K562 (cell line): ENCODE data around the gene CORO1A. TPM values are rescaled to one million over a fixed set of nuclear protein-coding genes. Genes with fewer than 3 reads are reported as not detected.
A peak's percentile ranks its signal among the peaks of the same experiment; 100 is the strongest.

Source experiments
- ATAC-seq: fragments of 200-7000 bp; cut with Tn5 transposase; 3 replicates; pipeline ENCODE4 v1.9.1; 2020; ENCODE audit warnings: moderate library complexity
- BruUV-seq: library from RNA; stranded (reverse); fragments of 400-500 nt; replicated peaks from 2 replicates; lab custom pipeline; 2021; lab: Mats Ljungman, UMichigan
- CTCF ChIA-PET: fragments of 300-600 bp; formaldehyde crosslinking; extraction: SDS; loops from one replicate; lab custom pipeline; 2021; ENCODE audit warnings: low intra/inter-chr PET ratio; lab: Yijun Ruan, JAX
- POLR2A ChIA-PET: fragments of 300-600, 350-650 bp; sonication (Branson Sonifier 250); formaldehyde crosslinking; extraction: SDS; loops from one replicate; lab custom pipeline; 2021; ENCODE audit warnings: antibody characterized with exemption, inconsistent platforms; lab: Yijun Ruan, JAX
- DNase-seq, 4 experiments: peaks; one replicate each; pipeline versions ENCODE4 v3.0.0 to v3.0.0-alpha.2; 2011 to 2018; ENCODE audit warnings: low spot score in 3 of 4, mixed read lengths in 3 of 4; ENCODE audit errors: extremely low read depth in 1 of 4
- FAIRE-seq: peaks from 2 replicates; lab custom pipeline; 2011; peaks lifted over from hg19 to GRCh38; lab: Jason Lieb, UNC
- H2AFZ ChIP-seq: 2 replicates; pipeline ENCODE4 v1.6.0; 2011; ENCODE audit warnings: low read depth, low read length, control low read depth, inconsistent platforms
- H3K27ac ChIP-seq: fragments of 200-600 bp; 3 replicates; pipeline ENCODE4 v1.8.0; 2011; ENCODE audit warnings: low read depth, mild to moderate bottlenecking, control low read depth, inconsistent platforms, low read length, moderate library complexity, mixed read lengths; ENCODE audit errors: extremely low read depth
- H3K27me3 ChIP-seq, 2 experiments: fragments of 300-600 bp in 1 of 2; 2 replicates in 1 of 2; 3 replicates in 1 of 2; pipeline versions ENCODE4 v1.6.0 to v1.8.0; 2011; ENCODE audit warnings: inconsistent platforms in 2 of 2, low read length in 2 of 2, mild to moderate bottlenecking in 1 of 2, mixed read lengths in 1 of 2, moderate library complexity in 1 of 2; ENCODE audit not compliant: control insufficient read depth in 2 of 2, insufficient read depth in 2 of 2
- H3K36me3 ChIP-seq: fragments of 300-600 bp; 3 replicates; pipeline ENCODE4 v1.8.0; 2011; ENCODE audit warnings: mild to moderate bottlenecking, low read length, inconsistent platforms; ENCODE audit not compliant: control insufficient read depth, insufficient read depth
- H3K4me1 ChIP-seq, 2 experiments: fragments of 200-600 bp in 1 of 2; replicated peaks in 1 of 2; 2 replicates in 1 of 2; 3 replicates in 1 of 2; pipeline versions ENCODE4 v1.5.1 to v1.8.0; 2011; ENCODE audit warnings: inconsistent platforms in 2 of 2, low read length in 2 of 2, mild to moderate bottlenecking in 1 of 2, mixed read lengths in 1 of 2, moderate library complexity in 1 of 2; ENCODE audit not compliant: control insufficient read depth in 2 of 2, insufficient read depth in 2 of 2
- H3K4me2 ChIP-seq: 2 replicates; pipeline ENCODE4 v1.6.1; 2011; ENCODE audit warnings: low read length, control low read depth, inconsistent platforms, mixed read lengths; ENCODE audit not compliant: insufficient read depth
- H3K4me3 ChIP-seq: fragments of 200-600 bp; sonication (generic), shearing (Covaris generic); 2 replicates; pipeline ENCODE4 v1.5.1; 2016; ENCODE audit warnings: control low read depth, inconsistent platforms
- H3K79me2 ChIP-seq: fragments of 200-600 bp; 3 replicates; pipeline ENCODE4 v1.8.0; 2011; ENCODE audit warnings: low read length, inconsistent platforms; ENCODE audit not compliant: control insufficient read depth, insufficient read depth
- H3K9ac ChIP-seq, 2 experiments: 2 replicates each; pipeline versions ENCODE4 v1.6.0 to v1.6.1; 2011; ENCODE audit warnings: low read depth in 2 of 2, low read length in 2 of 2, control low read depth in 1 of 2, inconsistent platforms in 1 of 2, mild to moderate bottlenecking in 1 of 2, mixed read lengths in 1 of 2; ENCODE audit not compliant: insufficient read depth in 1 of 2
- H3K9me1 ChIP-seq: one replicate; pipeline ENCODE4 v1.6.0; 2011; ENCODE audit warnings: inconsistent platforms, mild to moderate bottlenecking, low read length, moderate library complexity; ENCODE audit not compliant: control insufficient read depth, insufficient read depth
- H3K9me3 ChIP-seq: replicated peaks from 2 replicates; pipeline ENCODE4 v1.5.1; 2011; ENCODE audit warnings: low read depth, low read length, inconsistent platforms; ENCODE audit not compliant: control insufficient read depth, insufficient read depth
- H4K20me1 ChIP-seq: replicated peaks from 2 replicates; pipeline ENCODE4 v1.6.1; 2011; ENCODE audit warnings: low read length, inconsistent platforms, mixed read lengths; ENCODE audit not compliant: control insufficient read depth, insufficient read depth
- AFF1 ChIP-seq, 2 experiments: fragments of 450-650 bp; IDR thresholded peaks; 2 replicates each; pipeline ENCODE4 v1.6.1; 2018; ENCODE audit warnings: mild to moderate bottlenecking in 2 of 2, low read depth in 1 of 2; ENCODE audit not compliant: partially characterized antibody in 2 of 2
- ARID1B ChIP-seq: fragments of 450-650 bp; IDR thresholded peaks from 2 replicates; pipeline ENCODE4 v1.6.1; 2016; ENCODE audit warnings: antibody characterized with exemption, mild to moderate bottlenecking, inconsistent platforms
- ATF1 ChIP-seq, 2 experiments: fragments of 450-650 bp in 1 of 2; IDR thresholded peaks; 2 replicates each; pipeline ENCODE4 v1.6.1; 2016; ENCODE audit warnings: missing compliant biosample characterization in 1 of 2, missing genetic modification characterization in 1 of 2
- FOXA3 ChIP-seq, 2 experiments: fragments of 450-650 bp in 1 of 2; sonication (generic) in 1 of 2; formaldehyde crosslinking; IDR thresholded peaks in 1 of 2; conservative IDR thresholded peaks in 1 of 2; 2 replicates each; pipeline versions ENCODE4 v1.4.0 to v1.8.0; 2020 to 2022; ENCODE audit warnings: mild to moderate bottlenecking in 2 of 2, missing genetic modification reagents in 1 of 2
- MAX ChIP-seq: sonication (generic); formaldehyde crosslinking; IDR thresholded peaks from 2 replicates; pipeline ENCODE4 v1.9.0; 2022; ENCODE audit warnings: mild to moderate bottlenecking, missing genetic modification reagents
- MNT ChIP-seq, 2 experiments: fragments of 450-650 bp; conservative IDR thresholded peaks; 2 replicates each; pipeline ENCODE4 v1.6.1; 2017; ENCODE audit warnings: mild to moderate bottlenecking in 2 of 2, moderate library complexity in 2 of 2
- MYC ChIP-seq, 2 experiments: fragments of 250-450 bp in 1 of 2; sonication (Bioruptor Pico) in 1 of 2; IDR thresholded peaks; 2 replicates each; pipeline versions ENCODE4 v1.5.1 to v1.6.1; 2012 to 2021; ENCODE audit warnings: low read depth in 2 of 2, borderline replicate concordance in 1 of 2, improper control_type of control experiment in 1 of 2, low read length in 1 of 2, mild to moderate bottlenecking in 1 of 2, moderate library complexity in 1 of 2
- PKNOX1 ChIP-seq: fragments of 450-650 bp; IDR thresholded peaks from 2 replicates; pipeline ENCODE4 v1.6.1; 2016
- ZNF444 ChIP-seq: fragments of 250-450 bp; sonication (Bioruptor Pico); IDR thresholded peaks from 2 replicates; pipeline ENCODE4 v1.4.0; 2020; ENCODE audit warnings: mild to moderate bottlenecking, moderate library complexity
- WGBS: fragments of 100-300 bp; shearing (Covaris generic); methylation state at CpG from one replicate; pipeline ENCODE4 v1.1.6; 2016; ENCODE audit warnings: low coverage, mixed read lengths; ENCODE audit not compliant: insufficient coverage; ENCODE audit errors: missing lambda C conversion rate; 5-methylcytosine and 5-hydroxymethylcytosine counted together
- in situ Hi-C: fragments of 300-500 bp; cut with MboI; formaldehyde crosslinking; loops from 4 replicates; pipeline ENCODE4 v1.15.0; 2018; ENCODE audit warnings: inconsistent platforms, mixed read lengths
- intact Hi-C: fragments of 100-400 bp; cut with micrococcal nuclease; formaldehyde crosslinking; loops from 2 replicates; pipeline ENCODE4 v1.14.2; 2022
- polyA plus RNA-seq, 8 experiments: library from polyadenylated mRNA; depleted of rRNA in 4 of 8; stranded (reverse) in 5 of 8; unstranded in 3 of 8; fragments of >200 nt; fragmentation: Nextera tagmentation in 2 of 8; fragmentation: Illumina TruSeq in 1 of 8; extraction: Ambion mirVana in 2 of 8; extraction: Trizol in 1 of 8; gene quantifications; 2 replicates each; pipeline versions ENCODE4 v1.2.1 to v1.2.3, GENCODE V29; 2011 to 2014; ENCODE audit warnings: inconsistent platforms in 1 of 8, missing spikeins in 1 of 8
- total RNA-seq, 7 experiments: library from RNA; depleted of rRNA in 6 of 7; stranded (reverse); fragments of >200 nt in 6 of 7; fragmentation: Illumina TruSeq in 2 of 7; extraction: Trizol in 2 of 7; gene quantifications; 2 replicates each; pipeline versions ENCODE4 v1.2.1 to v1.2.3, GENCODE V29; 2011 to 2021; ENCODE audit warnings: low replicate concordance in 1 of 7

The CORO1A gene
- total and polyA plus RNA-seq, 9 of the 15 experiments (the other 6 are each of a cell fraction or from before 2014, with no cell fraction given) = 0.22 to 23.8 (median 7.6) TPM

- TF ChIP-seq MAX (CRISPR knock-in tag) (no peak), ZNF444 (CRISPR knock-in tag) (no peak), ATF1 (CRISPR knock-in tag; IDR thresholded peaks at IDR 0.05) (no peak), ATF1 (tag; IDR thresholded peaks at IDR 0.05) (no peak)
These were observed 45.5 kb upstream of the CORO1A start (continued) for GRCh38 chr16:30137897-30138296.

GRCh38 chr16:30139583-30140481, 43.6 kb upstream of the CORO1A start:
- FAIRE-seq (peak; percentile 29), DNase-seq (peak in 1 of 4 experiments; percentile 15), ATAC-seq (peak; percentile 59)
- Histone ChIP-seq H3K4me2 (peak overlapping the region; percentile 65), H3K79me2 (no peaks in the 10 kb centered on the region), H3K4me3 (no peak overlapping the region), H3K9me1 (no peaks in the 10 kb centered on the region), H3K27ac (0 out of 3 replicates have a peak overlapping the region, but pooled peaks have one; percentile 30), H2AFZ (peak overlapping the region; percentile 93), H3K4me1 (peaks cover 6 to 7% of the 10 kb centered on the region in 2 experiments; a peak in 4 of 5 replicates), H3K27me3 (no peaks in the 10 kb centered on the region), H3K36me3 (no peaks in the 10 kb centered on the region), H3K9me3 (no peaks in the 10 kb centered on the region), H3K9ac (peak overlapping the region in 1 of 2 experiments; percentile 26; a peak in 1 of 4 replicates), H4K20me1 (no peaks in the 10 kb centered on the region)
- CTCF ChIA-PET = no interaction called here
- no TSS peak for BruUV-seq
- intact Hi-C loops (no loop called here), in situ Hi-C loops (loop anchor here (25.0 kb wide), 1 partner anchor 678 kb away; the partner anchor contains the start of genes BOLA2, SLX1B and SULT1A4)
- POLR2A ChIA-PET = interaction anchor here (0.8 to 0.9 kb wide), 2 partner anchors 10 to 472 kb away, joined by 3 read pairs; no protein-coding TSS in a partner anchor
- 31% methylated on average over 13 of the region's 13 CpGs for WGBS
- TF ChIP-seq AFF1 (IDR thresholded peaks at IDR 0.05; ENCODE audit: low read depth in 1 of 2, partially characterized antibody in 2 of 2) (peak in 1 of 2 experiments; percentile 32), ARID1B (0 out of 2 replicates have a peak, but pooled peaks have one; percentile 22), PKNOX1 (0 out of 2 replicates have a peak, but pooled peaks have one; percentile 19), MNT (conservative IDR thresholded peaks at IDR 0.05) (peak; percentile 47 to 64; a peak in 3 of 4 replicates), FOXA3 (CRISPR knock-in tag; conservative IDR thresholded peaks at IDR 0.05 in 1 of 2, IDR thresholded peaks at IDR 0.05 in 1 of 2) (peak in 1 of 2 experiments; percentile 81; a peak in 2 of 4 replicates), MYC (IDR thresholded peaks at IDR 0.05; ENCODE audit: low read depth, low read length) (peak; percentile 40; the same call in 1 of the 2 replicates), MYC (CRISPR knock-in tag; IDR thresholded peaks at IDR 0.05; ENCODE audit: borderline replicate concordance, low read depth) (no peak)
